ENCODE results near the gene LEUTX.

Gene LEUTX, protein sequence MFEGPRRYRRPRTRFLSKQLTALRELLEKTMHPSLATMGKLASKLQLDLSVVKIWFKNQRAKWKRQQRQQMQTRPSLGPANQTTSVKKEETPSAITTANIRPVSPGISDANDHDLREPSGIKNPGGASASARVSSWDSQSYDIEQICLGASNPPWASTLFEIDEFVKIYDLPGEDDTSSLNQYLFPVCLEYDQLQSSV

DNA sequence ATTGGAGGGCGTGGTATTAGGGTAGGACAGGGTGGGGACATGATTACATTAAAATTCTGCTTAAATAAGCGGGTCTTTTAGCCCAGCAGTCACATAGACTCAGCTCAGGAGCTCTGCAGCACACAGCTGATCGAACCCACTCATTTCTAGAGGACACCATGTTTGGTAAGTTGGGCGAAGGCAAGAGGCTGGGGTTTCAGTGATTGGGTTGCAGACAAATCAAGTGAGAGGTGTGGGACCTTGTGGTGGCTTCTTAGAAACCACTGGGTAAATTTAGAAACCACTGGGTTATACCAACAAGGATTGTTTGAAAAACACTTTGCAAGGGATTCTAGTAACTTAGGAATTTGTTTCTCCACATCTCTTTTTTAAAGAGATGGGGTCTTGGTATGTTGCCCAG, at the start of gene LEUTX:
TSS of gene LEUTX (plus strand) at position 92 of the 400 bp plus-strand sequence. CDS start at position 159, 67 bp downstream.
- no peak for DNase-seq
- no peak within 1 kb of the TSS for H3K27ac ChIP-seq
- peaks cover 73% of the 10 kb centered on the region for H3K27me3 ChIP-seq (ENCODE audit: insufficient read depth, low read depth, severe bottlenecking)
- TF ChIP-seq, protein P1, sequence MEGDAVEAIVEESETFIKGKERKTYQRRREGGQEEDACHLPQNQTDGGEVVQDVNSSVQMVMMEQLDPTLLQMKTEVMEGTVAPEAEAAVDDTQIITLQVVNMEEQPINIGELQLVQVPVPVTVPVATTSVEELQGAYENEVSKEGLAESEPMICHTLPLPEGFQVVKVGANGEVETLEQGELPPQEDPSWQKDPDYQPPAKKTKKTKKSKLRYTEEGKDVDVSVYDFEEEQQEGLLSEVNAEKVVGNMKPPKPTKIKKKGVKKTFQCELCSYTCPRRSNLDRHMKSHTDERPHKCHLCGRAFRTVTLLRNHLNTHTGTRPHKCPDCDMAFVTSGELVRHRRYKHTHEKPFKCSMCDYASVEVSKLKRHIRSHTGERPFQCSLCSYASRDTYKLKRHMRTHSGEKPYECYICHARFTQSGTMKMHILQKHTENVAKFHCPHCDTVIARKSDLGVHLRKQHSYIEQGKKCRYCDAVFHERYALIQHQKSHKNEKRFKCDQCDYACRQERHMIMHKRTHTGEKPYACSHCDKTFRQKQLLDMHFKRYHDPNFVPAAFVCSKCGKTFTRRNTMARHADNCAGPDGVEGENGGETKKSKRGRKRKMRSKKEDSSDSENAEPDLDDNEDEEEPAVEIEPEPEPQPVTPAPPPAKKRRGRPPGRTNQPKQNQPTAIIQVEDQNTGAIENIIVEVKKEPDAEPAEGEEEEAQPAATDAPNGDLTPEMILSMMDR (IDR thresholded peaks at IDR 0.05; ENCODE audit: low read depth, low read length), result no peak
- no peaks in the 10 kb centered on the region for H3K36me3 ChIP-seq
- H3K9me3 ChIP-seq (ENCODE audit: severe bottlenecking), result peaks cover 7% of the 10 kb centered on the region
- no peak within 1 kb of the TSS for H3K4me3 ChIP-seq (ENCODE audit: low read depth, low read length)

DNA sequence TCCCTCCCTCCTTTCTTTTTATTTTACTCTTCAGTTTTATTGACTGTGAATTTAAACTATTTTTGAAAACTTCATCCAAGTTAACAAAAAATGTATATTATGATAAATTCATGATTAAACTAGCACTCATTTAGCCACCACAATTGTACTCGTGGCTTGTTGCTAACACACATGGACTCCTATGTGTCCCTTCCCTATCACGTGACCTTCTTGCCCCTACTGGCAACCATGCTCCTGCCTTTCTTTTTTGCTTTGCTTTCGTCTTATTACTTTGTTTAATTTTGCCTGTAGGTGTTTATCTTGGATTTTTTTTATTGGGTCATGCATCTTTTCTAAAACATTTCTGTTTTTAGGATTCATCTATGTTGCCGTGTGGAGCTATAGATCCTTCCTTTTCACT, 49.1 kb upstream of the LEUTX start:
- TF ChIP-seq, protein P1 (IDR thresholded peaks at IDR 0.05; ENCODE audit: low read depth, low read length), result no peak
- DNase-seq, result no peak
- no peaks in the 10 kb centered on the region for H3K9me3 ChIP-seq (ENCODE audit: severe bottlenecking)
- H3K36me3 ChIP-seq, result no peaks in the 10 kb centered on the region
- H3K27ac ChIP-seq, result no peak overlapping the region
- no peak overlapping the region for H3K4me3 ChIP-seq (ENCODE audit: low read depth, low read length)
- H3K27me3 ChIP-seq (ENCODE audit: insufficient read depth, low read depth, severe bottlenecking), result peaks cover 60% of the 10 kb centered on the region

DNA sequence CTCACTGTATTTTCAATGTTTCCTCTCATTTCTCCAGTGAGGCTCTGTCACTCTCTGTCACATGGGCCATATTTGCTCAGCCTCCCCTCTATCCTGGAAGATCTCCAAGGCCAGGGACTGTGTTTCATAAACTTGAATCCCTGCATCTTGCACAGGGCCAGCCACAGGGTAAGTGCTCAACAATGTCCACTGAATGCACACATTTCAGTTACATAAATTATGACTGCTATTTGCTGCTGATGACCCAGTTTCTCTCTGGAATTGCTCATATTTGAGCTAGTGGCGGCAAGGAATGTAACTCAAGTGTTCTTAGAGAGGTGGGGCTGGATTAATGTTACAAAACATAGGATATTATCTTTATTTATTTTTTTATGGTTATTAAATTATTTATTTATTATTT, 47.0 kb upstream of the LEUTX start:
- H3K9me3 ChIP-seq (ENCODE audit: severe bottlenecking), result no peaks in the 10 kb centered on the region
- TF ChIP-seq, protein P1 (IDR thresholded peaks at IDR 0.05; ENCODE audit: low read depth, low read length), result no peak
- H3K4me3 ChIP-seq (ENCODE audit: low read depth, low read length), result no peak overlapping the region
- H3K36me3 ChIP-seq, result no peaks in the 10 kb centered on the region
- H3K27ac ChIP-seq, result no peak overlapping the region
- no peak for DNase-seq
- H3K27me3 ChIP-seq (ENCODE audit: insufficient read depth, low read depth, severe bottlenecking), result peaks cover 62% of the 10 kb centered on the region

DNA sequence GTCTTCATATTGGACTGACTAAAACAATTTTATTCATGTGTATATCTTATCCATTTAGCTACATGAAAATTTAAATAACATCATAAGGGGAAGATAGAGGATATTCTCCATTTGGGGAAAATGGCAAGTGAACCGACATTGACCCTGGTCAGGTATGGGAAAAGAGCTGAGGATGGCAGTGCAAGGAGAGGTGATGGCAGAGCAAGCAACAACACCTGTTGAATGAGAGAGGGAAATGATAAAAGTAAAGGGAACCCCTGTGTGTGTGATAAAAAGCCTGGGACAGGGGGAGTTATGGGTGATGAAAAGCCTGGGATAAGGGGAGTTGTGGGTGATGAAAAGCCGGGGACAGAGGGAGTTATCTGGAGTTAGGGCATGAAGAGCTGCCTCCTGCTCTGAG, 44.8 kb upstream of the LEUTX start:
- H3K27me3 ChIP-seq (ENCODE audit: insufficient read depth, low read depth, severe bottlenecking), result peaks cover 58% of the 10 kb centered on the region
- H3K27ac ChIP-seq, result no peak overlapping the region
- no peak for DNase-seq
- TF ChIP-seq, protein P1 (IDR thresholded peaks at IDR 0.05; ENCODE audit: low read depth, low read length), result no peak
- H3K36me3 ChIP-seq, result no peaks in the 10 kb centered on the region
- no peaks in the 10 kb centered on the region for H3K9me3 ChIP-seq (ENCODE audit: severe bottlenecking)
- H3K4me3 ChIP-seq (ENCODE audit: low read depth, low read length), result no peak overlapping the region

DNA sequence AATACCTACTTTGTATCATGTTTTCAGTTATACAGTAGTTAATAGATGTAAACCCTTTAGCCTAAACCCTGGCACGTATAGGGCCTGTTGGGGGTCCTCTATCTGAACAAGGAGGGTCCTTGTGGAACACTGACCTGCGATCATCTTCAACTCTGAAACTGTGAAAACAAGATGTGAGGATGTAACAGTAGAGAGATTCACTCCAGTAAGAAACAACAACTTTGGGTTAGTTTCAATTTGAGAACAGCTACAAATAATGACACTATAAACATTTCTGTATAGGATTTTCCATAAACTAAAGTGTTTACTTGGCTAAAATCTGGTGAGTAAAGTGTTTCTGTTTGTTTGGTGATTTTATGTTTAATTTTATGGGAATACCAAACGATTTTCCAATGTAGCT, 43.0 kb upstream of the LEUTX start:
- Histone ChIP-seq H3K27me3 (ENCODE audit: insufficient read depth, low read depth, severe bottlenecking) (peaks cover 62% of the 10 kb centered on the region), H3K9me3 (ENCODE audit: severe bottlenecking) (no peaks in the 10 kb centered on the region), H3K36me3 (no peaks in the 10 kb centered on the region), H3K27ac (no peak overlapping the region), H3K4me3 (ENCODE audit: low read depth, low read length) (no peak overlapping the region)
- no peak for DNase-seq
- TF ChIP-seq, protein P1 (IDR thresholded peaks at IDR 0.05; ENCODE audit: low read depth, low read length), result no peak

DNA sequence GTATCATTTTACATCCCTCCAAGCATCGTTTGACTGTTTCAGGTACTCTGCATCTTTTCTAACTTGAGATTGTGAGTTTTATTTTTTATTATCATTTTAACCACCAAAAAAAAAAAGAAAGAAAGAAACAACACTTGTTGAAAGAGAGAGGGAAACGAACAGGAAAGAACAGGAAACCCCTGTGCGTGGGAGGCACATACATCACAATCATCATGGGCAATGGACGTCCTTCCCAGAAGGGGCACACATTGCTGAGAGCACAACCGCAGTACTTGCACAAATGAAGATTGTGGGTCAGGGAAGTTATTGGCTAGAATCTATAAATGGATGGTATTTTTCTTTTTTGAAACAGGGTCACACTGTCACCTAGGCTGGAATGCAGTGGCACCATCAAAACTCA, 42.6 kb upstream of the LEUTX start:
- Histone ChIP-seq H3K36me3 (no peaks in the 10 kb centered on the region), H3K9me3 (ENCODE audit: severe bottlenecking) (no peaks in the 10 kb centered on the region), H3K27me3 (ENCODE audit: insufficient read depth, low read depth, severe bottlenecking) (peaks cover 62% of the 10 kb centered on the region), H3K27ac (no peak overlapping the region), H3K4me3 (ENCODE audit: low read depth, low read length) (no peak overlapping the region)
- TF ChIP-seq, protein P1 (IDR thresholded peaks at IDR 0.05; ENCODE audit: low read depth, low read length), result no peak
- no peak for DNase-seq
